Endothelial cell of umbilical vein (primary cell): ENCODE results near the gene SGSM1. TPM values are rescaled to one million over a fixed set of nuclear protein-coding genes. Genes with fewer than 3 reads are reported as not detected.

Experiments used
- BruUV-seq: library from RNA; stranded (reverse); fragments of 400-500 nt; replicated peaks from 2 replicates; lab custom pipeline; 2021; lab: Mats Ljungman, UMichigan
- CTCF ChIA-PET: fragments of 300-600, 350-600 bp; sonication (Branson Sonifier 250); formaldehyde crosslinking; loops from one replicate; lab custom pipeline; 2021; ENCODE audit warnings: antibody characterized with exemption, inconsistent platforms; lab: Charles Lee
- POLR2A ChIA-PET: fragments of 300-600, 350-600 bp; sonication (Branson Sonifier 250); formaldehyde crosslinking; loops from one replicate; lab custom pipeline; 2021; ENCODE audit warnings: antibody characterized with exemption, inconsistent platforms; lab: Charles Lee
- DNase-seq: peaks from one replicate; pipeline ENCODE4 v3.0.0-alpha.2; 2011; ENCODE audit warnings: low read depth, low spot score
- FAIRE-seq: peaks from 2 replicates; lab custom pipeline; 2011; peaks lifted over from hg19 to GRCh38; lab: Jason Lieb, UNC
- H2AFZ ChIP-seq: 2 replicates; pipeline ENCODE4 v1.6.0; 2012; ENCODE audit warnings: low read depth, low read length, control low read depth, inconsistent platforms
- H3K27ac ChIP-seq: 2 replicates; pipeline ENCODE4 v1.5.1; 2011; ENCODE audit warnings: low read depth, mild to moderate bottlenecking, control low read depth, low read length, moderate library complexity; ENCODE audit not compliant: insufficient read depth
- H3K27me3 ChIP-seq, 2 experiments: 2 replicates each; pipeline versions ENCODE4 v1.6.0 to v1.6.1; 2011; ENCODE audit warnings: low read length in 2 of 2, mixed read lengths in 1 of 2; ENCODE audit not compliant: control insufficient read depth in 2 of 2, insufficient read depth in 2 of 2
- H3K36me3 ChIP-seq, 2 experiments: 2 replicates in 1 of 2; 3 replicates in 1 of 2; pipeline ENCODE4 v1.5.1; 2011; ENCODE audit warnings: low read length in 2 of 2, mild to moderate bottlenecking in 1 of 2, moderate library complexity in 1 of 2; ENCODE audit not compliant: control insufficient read depth in 2 of 2, insufficient read depth in 2 of 2; ENCODE audit errors: extremely low read depth in 1 of 2
- H3K4me1 ChIP-seq: 3 replicates; pipeline ENCODE4 v1.5.1; 2011; ENCODE audit warnings: mild to moderate bottlenecking, low read length; ENCODE audit not compliant: control insufficient read depth, insufficient read depth; ENCODE audit errors: extremely low read depth
- H3K4me2 ChIP-seq: 2 replicates; pipeline ENCODE4 v1.6.1; 2011; ENCODE audit warnings: low read length, control low read depth, mixed read lengths; ENCODE audit not compliant: insufficient read depth
- H3K4me3 ChIP-seq, 3 experiments: fragments of 200-600 bp in 1 of 3; sonication (generic), shearing (Covaris generic) in 1 of 3; replicated peaks in 1 of 3; 2 replicates each; pipeline ENCODE4 v1.5.1; 2011 to 2016; ENCODE audit warnings: control low read depth in 3 of 3, low read length in 3 of 3, mild to moderate bottlenecking in 2 of 3, inconsistent platforms in 1 of 3, low read depth in 1 of 3, moderate library complexity in 1 of 3; ENCODE audit not compliant: insufficient read depth in 1 of 3
- H3K79me2 ChIP-seq: 2 replicates; pipeline ENCODE4 v1.6.0; 2012; ENCODE audit warnings: low read length, inconsistent platforms; ENCODE audit not compliant: control insufficient read depth, insufficient read depth
- H3K9ac ChIP-seq: replicated peaks from 2 replicates; pipeline ENCODE3; 2011; ENCODE audit warnings: low read length, control low read depth; ENCODE audit not compliant: insufficient read depth; ENCODE audit errors: extremely low read depth
- H3K9me1 ChIP-seq: replicated peaks from 3 replicates; pipeline ENCODE4 v1.6.0; 2011; ENCODE audit warnings: mild to moderate bottlenecking, low read length; ENCODE audit not compliant: control insufficient read depth, insufficient read depth; ENCODE audit errors: extremely low read depth
- H3K9me3 ChIP-seq: replicated peaks from 2 replicates; pipeline ENCODE4 v1.5.1; 2012; ENCODE audit warnings: low read length, inconsistent platforms; ENCODE audit not compliant: control insufficient read depth, insufficient read depth
- H4K20me1 ChIP-seq: replicated peaks from 2 replicates; pipeline ENCODE3; 2011; ENCODE audit warnings: mild to moderate bottlenecking, low read length; ENCODE audit not compliant: control insufficient read depth, insufficient read depth; ENCODE audit errors: extremely low read depth
- CTCF ChIP-seq, 2 donors: IDR thresholded peaks; 1 replicate in 1 of 2; 2 replicates in 1 of 2; pipeline ENCODE4 v1.5.1; 2011; ENCODE audit warnings: low read length in 2 of 2, mild to moderate bottlenecking in 2 of 2, moderate library complexity in 2 of 2, control low read depth in 1 of 2, inconsistent platforms in 1 of 2, low read depth in 1 of 2; ENCODE audit not compliant: insufficient read depth in 1 of 2; ENCODE audit errors: extremely low read depth in 1 of 2
- EZH2 ChIP-seq: IDR thresholded peaks from 2 replicates; pipeline ENCODE4 v1.6.1; 2012; ENCODE audit warnings: borderline replicate concordance, low read depth, mild to moderate bottlenecking, moderate library complexity, low read length, inconsistent platforms; ENCODE audit not compliant: severe bottlenecking
- FOS ChIP-seq: IDR thresholded peaks from 2 replicates; pipeline ENCODE4 v1.6.1; 2011; ENCODE audit warnings: mild to moderate bottlenecking, low read length, moderate library complexity, borderline replicate concordance; ENCODE audit not compliant: insufficient read depth
- GATA2 ChIP-seq: IDR thresholded peaks from 2 replicates; pipeline ENCODE4 v1.7.0; 2011; ENCODE audit warnings: low read depth, mild to moderate bottlenecking, moderate library complexity, mixed read lengths, low read length; ENCODE audit not compliant: insufficient read length, insufficient read depth
- JUN ChIP-seq: IDR thresholded peaks from 2 replicates; pipeline ENCODE4 v1.6.1; 2011; ENCODE audit warnings: borderline replicate concordance, low read depth; ENCODE audit not compliant: insufficient read length, insufficient read depth
- MYC ChIP-seq: IDR thresholded peaks from one replicate; pipeline ENCODE4 v1.6.1; 2011; ENCODE audit warnings: mild to moderate bottlenecking, low read depth, low read length
- POLR2A ChIP-seq: IDR thresholded peaks from 2 replicates; pipeline ENCODE4 v1.6.1; 2012; ENCODE audit warnings: low read depth, mild to moderate bottlenecking, control low read depth, low read length
- POLR2AphosphoS5 ChIP-seq: IDR thresholded peaks from 2 replicates; pipeline ENCODE4 v1.6.1; 2012; ENCODE audit warnings: low read depth, mild to moderate bottlenecking, control low read depth, low read length, moderate library complexity; ENCODE audit not compliant: insufficient read depth
- dilution Hi-C: fragments of 300-500 bp; cut with MboI; formaldehyde crosslinking; loops from one replicate; pipeline ENCODE4 v1.15.0; 2019; ENCODE audit warnings: low sequenced_read_pairs; ENCODE audit not compliant: extremely low pct_ligation_motif_present
- intact Hi-C: fragments of 100-400 bp; cut with micrococcal nuclease; formaldehyde crosslinking; loops from one replicate; pipeline ENCODE4 v1.10.0; 2022
- polyA plus RNA-seq, 4 experiments: library from polyadenylated mRNA; depleted of rRNA in 3 of 4; stranded (reverse) in 3 of 4; unstranded in 1 of 4; fragments of >200 nt; gene quantifications; 2 replicates each; pipeline versions ENCODE4 v1.2.1 to v1.2.3, GENCODE V29; 2011 to 2012; ENCODE audit warnings: missing spikeins in 1 of 4
- total RNA-seq: library from RNA; stranded (reverse); gene quantifications from 2 replicates; pipeline ENCODE4 v1.2.3, GENCODE V29; 2021
- TF ChIP-seq, protein P1 (sequence below): IDR thresholded peaks from 2 replicates; pipeline ENCODE4 v1.6.1; 2011; ENCODE audit not compliant: insufficient read depth, insufficient read length

Gene SGSM1
- total and polyA plus RNA-seq, 2 donors (not counting 3 experiments of a cell fraction or from before 2014, with no cell fraction given): 0.10 to 1.1 TPM

DNA sequence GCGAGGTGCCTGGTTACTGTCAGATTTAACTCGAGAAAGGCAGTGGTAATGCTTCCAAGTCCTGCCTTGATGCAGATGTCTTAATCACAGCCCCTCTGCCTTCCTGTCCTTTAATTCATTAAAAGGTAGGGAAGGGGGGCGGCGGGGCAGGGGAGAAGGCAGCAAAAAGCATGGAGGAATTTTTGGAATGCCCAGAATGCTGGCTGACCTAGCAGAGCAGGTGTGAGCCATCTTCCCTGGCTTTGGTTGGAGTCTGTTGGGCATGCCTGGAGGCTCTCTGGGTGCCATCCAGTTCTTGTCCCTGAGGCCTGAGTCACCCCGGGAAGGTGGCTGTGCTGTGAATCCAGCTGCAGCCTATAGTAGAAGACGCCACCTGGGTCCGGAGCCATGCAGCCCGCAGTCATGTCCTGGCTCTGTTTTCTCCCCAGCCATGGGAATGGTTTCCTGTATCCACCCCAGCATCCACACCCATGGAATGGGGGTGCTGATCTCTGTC, 162.1 kb downstream of the SGSM1 start:
- intact Hi-C loops: loop anchor here (2.0 to 5.0 kb wide), 2 partner anchors 13 to 59 kb away; no protein-coding TSS in a partner anchor
- POLR2A ChIA-PET: no interaction called here
- no TSS peak for BruUV-seq
- Histone ChIP-seq H3K79me2 (peaks cover 53% of the 10 kb centered on the region), H3K4me3 (no peak overlapping the region), H3K36me3 (no peaks in the 10 kb centered on the region), H4K20me1 (no peaks in the 10 kb centered on the region), H3K4me1 (peaks cover 39% of the 10 kb centered on the region), H3K9ac (no peak overlapping the region), H3K9me3 (no peaks in the 10 kb centered on the region), H3K4me2 (no peak overlapping the region), H3K27me3 (no peaks in the 10 kb centered on the region), H2AFZ (no peak overlapping the region), H3K27ac (peak overlapping the region; percentile 54), H3K9me1 (no peaks in the 10 kb centered on the region)
- FAIRE-seq (peak; percentile 58), DNase-seq (no peak)
- CTCF ChIA-PET: interaction anchor here (2.1 kb wide), 1 partner anchor 81 kb away, joined by 7 read pairs; no protein-coding TSS in a partner anchor
- TF ChIP-seq EZH2 (no peak), JUN (no peak), GATA2 (no peak), FOS (no peak), MYC (no peak), CTCF (IDR thresholded peaks at IDR 0.05; ENCODE audit: extremely low read depth in 1 of 2, insufficient read depth in 1 of 2, low read depth in 1 of 2, low read length in 2 of 2) (no peak), POLR2AphosphoS5 (no peak), POLR2A (no peak)
- TF ChIP-seq, protein P1, sequence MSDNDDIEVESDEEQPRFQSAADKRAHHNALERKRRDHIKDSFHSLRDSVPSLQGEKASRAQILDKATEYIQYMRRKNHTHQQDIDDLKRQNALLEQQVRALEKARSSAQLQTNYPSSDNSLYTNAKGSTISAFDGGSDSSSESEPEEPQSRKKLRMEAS: no peak
- dilution Hi-C loops: no loop called here
